HG02943 (cell line): ENCODE data around the gene CYP46A1.
"Not testable (repeated sequence)": the region's sequence is repeated elsewhere in the genome, so short reads cannot be mapped to it uniquely, and the experiment has no call there.

ENCODE experiments used
- ATAC-seq: cut with Tn5 transposase; IDR thresholded peaks from one replicate; pipeline ENCODE4 v1.9.1; 2021; ENCODE audit warnings: mild to moderate bottlenecking, low read depth, moderate library complexity; ENCODE audit not compliant: unreplicated experiment

The CYP46A1 gene

DNA sequence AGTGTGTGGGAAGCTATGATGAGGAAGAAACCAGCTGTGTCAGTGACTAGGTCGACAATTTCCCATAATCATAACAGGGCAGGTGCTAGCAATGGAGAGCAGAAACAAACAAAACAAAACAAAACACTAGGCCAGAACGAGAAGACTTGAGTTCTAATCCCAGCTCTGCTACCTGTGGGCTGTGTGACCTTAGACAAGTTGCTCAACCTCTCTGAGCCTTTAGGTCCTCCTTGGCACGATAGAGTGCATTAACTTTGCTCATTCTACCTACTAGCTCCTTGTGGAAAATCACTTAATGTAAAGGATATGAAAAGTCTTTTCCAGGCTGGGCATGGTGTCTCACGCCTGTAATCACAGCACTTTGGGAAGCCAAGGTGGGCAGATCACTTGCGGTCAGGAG lies 27.9 kb upstream of the CYP46A1 start:
- ATAC-seq = no peak

DNA sequence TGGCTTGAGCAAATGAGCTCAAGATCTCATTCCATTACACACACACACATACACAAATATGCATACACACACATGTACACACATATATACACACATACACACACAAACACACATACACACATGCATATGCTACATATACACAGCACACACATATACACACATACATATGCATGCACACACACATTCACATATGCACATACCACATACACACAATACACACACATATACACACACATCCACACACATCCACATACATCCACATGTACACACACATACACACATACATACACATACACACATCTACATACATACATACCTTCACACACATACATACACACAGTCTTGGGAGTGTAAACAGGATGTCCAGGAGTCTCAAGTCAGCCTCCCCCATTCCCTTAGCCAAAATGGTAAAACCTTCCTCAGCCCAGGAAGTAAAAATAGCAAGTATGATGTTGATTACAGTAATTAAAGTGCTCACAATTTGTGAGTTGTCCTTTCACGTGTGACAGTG lies 26.4 kb upstream of the CYP46A1 start:
- no peak for ATAC-seq

DNA sequence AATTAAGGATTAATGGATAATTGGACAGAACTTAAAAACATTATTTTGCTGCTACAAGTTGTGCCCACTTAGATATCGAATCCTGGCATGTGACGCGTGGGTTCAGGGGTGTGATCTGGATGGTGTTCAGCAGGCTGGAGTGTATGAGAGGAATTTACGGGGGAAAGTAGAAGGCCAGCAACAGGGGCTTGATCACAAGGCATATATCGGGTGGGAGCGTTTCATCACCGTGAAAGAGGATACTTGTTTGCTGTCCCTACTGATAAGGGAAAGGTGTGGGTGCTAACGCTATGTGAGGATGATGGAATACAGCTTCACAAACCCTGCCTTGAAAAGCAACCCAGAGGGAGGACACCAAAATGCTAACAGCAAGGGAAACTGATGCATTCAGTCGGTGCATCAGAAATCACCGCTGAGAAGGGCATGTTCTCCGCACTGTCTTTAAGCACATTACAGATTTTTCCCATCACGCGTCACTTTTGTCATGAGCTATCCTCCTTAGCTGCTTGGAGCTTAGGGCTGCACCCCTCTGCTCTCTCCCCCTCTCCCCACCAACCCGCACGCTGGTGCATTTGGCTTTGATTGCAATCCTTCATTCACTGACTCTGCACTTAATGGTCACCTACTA lies 25.8 kb upstream of the CYP46A1 start:
- no peak for ATAC-seq

- no peak for ATAC-seq
Observed at GRCh38 chr14:99659333-99659741, 24.8 kb upstream of the CYP46A1 start.

GRCh38 chr14:99660006-99660566 lies 24.0 kb upstream of the CYP46A1 start:
- ATAC-seq = no peak

GRCh38 chr14:99660794-99661193 lies 23.3 kb upstream of the CYP46A1 start:
- ATAC-seq = no peak

- ATAC-seq = not testable (repeated sequence)
Observed at GRCh38 chr14:99661206-99661605, 22.9 kb upstream of the CYP46A1 start.

DNA sequence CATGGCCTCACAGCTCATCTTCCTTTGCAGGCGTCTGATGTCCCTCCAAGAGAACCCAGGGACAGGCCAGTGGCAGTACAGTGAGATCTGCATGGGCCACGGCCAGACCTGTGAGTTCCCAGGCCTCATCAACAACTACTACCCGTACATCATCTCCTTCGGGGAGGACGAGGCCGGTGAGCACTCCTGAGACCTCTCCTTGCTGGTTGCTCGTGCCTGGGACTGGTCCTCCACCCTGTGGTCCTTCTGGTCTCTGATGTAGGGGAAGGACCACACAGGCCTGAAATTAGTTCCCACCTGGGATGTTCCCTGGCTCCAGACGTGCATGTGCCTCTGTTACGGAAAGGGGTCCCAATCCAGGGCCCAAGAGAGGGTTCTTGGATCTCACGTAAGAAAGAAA lies 21.3 kb upstream of the CYP46A1 start:
- no peak for ATAC-seq

GRCh38 chr14:99663386-99664057 lies 20.6 kb upstream of the CYP46A1 start:
- ATAC-seq = no peak

GRCh38 chr14:99664058-99664936 lies 19.8 kb upstream of the CYP46A1 start:
- ATAC-seq = no peak

- ATAC-seq = no peak
Observed at GRCh38 chr14:99664937-99665273, 19.2 kb upstream of the CYP46A1 start.

DNA sequence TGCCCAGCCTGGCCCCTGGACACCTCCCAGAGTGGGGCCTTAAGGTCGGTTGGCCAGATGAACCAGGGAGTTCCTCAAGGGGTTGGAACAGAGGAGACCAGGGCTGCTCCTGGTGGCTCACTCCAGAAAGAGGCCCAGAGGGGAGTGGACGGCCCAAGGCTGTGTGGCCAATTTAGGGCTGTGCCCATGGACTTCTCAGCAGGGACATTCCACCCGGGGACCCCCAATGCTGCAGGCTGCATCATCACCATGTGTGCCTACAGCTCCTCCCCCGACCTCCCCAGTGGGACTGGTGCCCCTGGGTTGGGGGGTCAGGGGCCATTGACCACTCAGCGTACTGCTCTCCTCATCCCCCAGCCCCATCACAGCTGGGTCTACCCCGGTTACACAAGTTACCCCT lies 17.6 kb upstream of the CYP46A1 start:
- no peak for ATAC-seq

DNA sequence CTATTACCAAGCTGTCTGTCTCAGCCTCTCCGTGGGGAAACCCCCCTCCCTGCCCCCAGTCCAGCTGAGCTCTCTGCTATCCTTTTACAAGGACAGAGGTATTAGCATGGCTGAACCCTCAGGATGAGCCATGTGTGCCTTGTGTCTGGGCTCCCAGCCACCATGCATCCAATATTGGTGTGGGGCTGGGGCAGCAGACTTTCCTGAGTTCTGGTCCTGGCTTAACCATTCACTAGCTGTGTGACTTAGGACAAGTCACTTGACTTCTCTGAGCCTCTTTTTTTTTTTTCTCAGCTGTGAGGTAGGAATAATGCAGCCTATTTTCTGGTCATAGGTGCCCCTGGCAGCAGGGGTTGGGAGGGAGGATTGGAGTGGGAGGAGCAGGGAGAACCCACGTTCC lies 17.1 kb upstream of the CYP46A1 start:
- no peak for ATAC-seq

DNA sequence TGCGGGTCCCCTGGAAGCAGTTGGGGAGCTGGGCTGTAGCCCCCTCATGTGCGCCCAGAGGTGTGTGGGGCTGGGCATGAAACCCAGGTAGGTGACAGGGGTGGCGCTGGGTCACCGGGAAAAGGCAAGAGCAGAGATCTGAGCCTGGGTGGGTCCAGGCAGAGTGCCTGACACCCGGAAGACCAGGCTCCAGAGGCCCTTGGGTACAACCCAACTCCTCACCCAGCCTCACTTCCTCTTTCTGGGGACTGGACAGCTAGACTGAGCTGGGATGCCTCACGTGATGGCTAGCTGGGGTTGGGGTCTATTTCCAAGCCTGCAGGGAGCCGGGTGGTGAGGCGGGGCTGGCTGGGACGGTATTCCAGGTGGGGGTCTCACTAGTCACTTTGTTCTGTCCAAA lies 16.3 kb upstream of the CYP46A1 start:
- no peak for ATAC-seq

DNA sequence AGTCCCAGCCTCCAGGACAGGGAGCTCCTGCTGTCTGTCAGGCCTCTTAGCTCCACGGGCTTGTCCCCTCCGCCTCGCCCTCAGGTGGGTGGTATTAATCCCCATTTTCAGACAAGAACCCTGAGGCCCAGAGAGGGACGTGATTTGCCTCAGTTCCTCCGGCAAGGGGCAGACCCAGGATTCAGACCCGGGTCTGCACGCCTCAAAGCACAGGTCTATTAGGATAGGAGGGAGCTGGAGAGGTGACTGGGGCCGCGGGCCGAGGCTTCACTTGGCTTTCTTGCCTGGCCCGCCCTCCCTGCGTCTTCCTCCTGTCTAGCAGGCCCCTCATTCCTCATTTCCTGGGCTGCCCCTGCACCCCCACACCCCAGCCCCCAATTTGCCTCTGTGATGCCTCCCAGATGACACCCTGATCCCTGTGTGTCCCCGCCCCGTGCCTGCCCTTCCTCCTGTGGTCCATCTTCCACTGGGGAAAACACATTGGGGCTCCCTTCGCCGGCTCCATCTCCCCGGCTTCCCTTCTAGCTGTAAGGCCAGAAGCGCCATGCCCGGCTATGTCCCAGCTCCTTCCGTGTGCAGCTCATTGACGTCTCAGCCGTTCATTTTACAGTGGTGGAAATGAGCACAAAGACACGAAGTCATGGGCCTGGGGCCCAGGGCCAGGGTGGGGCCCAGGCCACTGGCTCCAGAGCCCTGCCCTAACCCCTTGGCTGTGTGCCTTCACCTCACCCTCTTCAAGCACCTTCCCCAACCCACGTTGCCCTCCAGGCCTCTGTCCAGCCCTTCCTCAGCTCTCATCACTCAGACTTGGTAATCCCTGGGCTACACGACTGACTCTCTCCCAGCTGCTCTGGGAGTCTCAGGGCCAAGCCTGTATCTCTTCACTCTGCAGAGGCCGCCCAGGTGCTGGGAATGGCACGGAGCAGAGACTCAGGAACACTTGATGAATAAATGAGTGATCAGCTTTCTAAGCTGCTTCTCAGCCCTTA lies 15.5 kb upstream of the CYP46A1 start:
- no peak for ATAC-seq

- no peak for ATAC-seq
Observed at GRCh38 chr14:99670361-99671234, 13.5 kb upstream of the CYP46A1 start.

- no peak for ATAC-seq
Observed at GRCh38 chr14:99671235-99672224, 12.6 kb upstream of the CYP46A1 start.
